Loucy (cell line): ENCODE measurements around the gene PDE3B.
"Not testable (repeated sequence)": the region's sequence is repeated elsewhere in the genome, so short reads cannot be mapped to it uniquely, and the experiment has no call there.

ENCODE experiments used
- H2AFZ ChIP-seq: fragments of 200-600 bp; sonication (generic); 2 replicates; pipeline ENCODE4 v1.6.0; 2016; ENCODE audit warnings: antibody characterized with exemption, mild to moderate bottlenecking, low read length, moderate library complexity
- H3F3A ChIP-seq: fragments of 200-600 bp; 2 replicates; pipeline ENCODE4 v1.6.0; 2016; ENCODE audit warnings: antibody characterized with exemption, low read depth, mild to moderate bottlenecking
- H3K27me3 ChIP-seq: fragments of 200-600 bp; sonication (generic); 2 replicates; pipeline ENCODE4 v1.6.1; 2014; ENCODE audit warnings: low read length, mild to moderate bottlenecking; ENCODE audit not compliant: insufficient read depth, poor library complexity, severe bottlenecking
- H3K36me3 ChIP-seq: fragments of 200-600 bp; sonication (generic); 2 replicates; pipeline ENCODE4 v1.6.1; 2016; ENCODE audit warnings: low read length; ENCODE audit not compliant: insufficient read depth
- H3K4me1 ChIP-seq: fragments of 200-600 bp; sonication (generic); 2 replicates; pipeline ENCODE4 v1.5.1; 2014; ENCODE audit warnings: low read length, mild to moderate bottlenecking; ENCODE audit not compliant: insufficient read depth, poor library complexity, severe bottlenecking
- H3K4me2 ChIP-seq: fragments of 200-600 bp; sonication (generic); 2 replicates; pipeline ENCODE4 v1.6.0; 2014; ENCODE audit warnings: antibody characterized with exemption, low read length, low read depth, mild to moderate bottlenecking; ENCODE audit not compliant: poor library complexity, severe bottlenecking
- H3K4me3 ChIP-seq: fragments of 200-600 bp; sonication (generic); 2 replicates; pipeline ENCODE4 v1.5.1; 2014; ENCODE audit warnings: low read length, mild to moderate bottlenecking, mixed read lengths; ENCODE audit not compliant: poor library complexity, severe bottlenecking
- H3K79me2 ChIP-seq: fragments of 200-600 bp; sonication (generic); 2 replicates; pipeline ENCODE4 v1.6.1; 2014; ENCODE audit warnings: low read length; ENCODE audit not compliant: insufficient read depth
- H3K9ac ChIP-seq: fragments of 200-600 bp; sonication (generic); 2 replicates; pipeline ENCODE4 v1.6.0; 2014; ENCODE audit warnings: mild to moderate bottlenecking, low read depth, low read length, moderate library complexity; ENCODE audit not compliant: poor library complexity, severe bottlenecking
- H3K9me2 ChIP-seq: fragments of 200-600 bp; sonication (generic); replicated peaks from 2 replicates; pipeline ENCODE4 v1.6.1; 2016; ENCODE audit warnings: low read depth, low read length, mixed read lengths
- H3K9me3 ChIP-seq: fragments of 200-600 bp; sonication (generic); 2 replicates; pipeline ENCODE4 v1.6.1; 2014; ENCODE audit warnings: mild to moderate bottlenecking, antibody characterized with exemption, low read length, low read depth; ENCODE audit not compliant: insufficient read depth
- H4K20me1 ChIP-seq: fragments of 200-600 bp; sonication (generic); 2 replicates; pipeline ENCODE4 v1.6.0; 2014; ENCODE audit warnings: antibody characterized with exemption, low read length, mild to moderate bottlenecking; ENCODE audit not compliant: insufficient read depth, poor library complexity, severe bottlenecking
- EZH2phosphoT487 ChIP-seq: fragments of 200-600 bp; IDR thresholded peaks from 2 replicates; pipeline ENCODE4 v1.6.1; 2018; ENCODE audit warnings: antibody characterized with exemption, mild to moderate bottlenecking, moderate library complexity, borderline replicate concordance
- TF ChIP-seq, protein P1 (sequence below): fragments of 200-600 bp; sonication (generic); conservative IDR thresholded peaks from 2 replicates; pipeline ENCODE4 v1.5.1; 2014; ENCODE audit warnings: mild to moderate bottlenecking, antibody characterized with exemption, low read length

Gene PDE3B

DNA sequence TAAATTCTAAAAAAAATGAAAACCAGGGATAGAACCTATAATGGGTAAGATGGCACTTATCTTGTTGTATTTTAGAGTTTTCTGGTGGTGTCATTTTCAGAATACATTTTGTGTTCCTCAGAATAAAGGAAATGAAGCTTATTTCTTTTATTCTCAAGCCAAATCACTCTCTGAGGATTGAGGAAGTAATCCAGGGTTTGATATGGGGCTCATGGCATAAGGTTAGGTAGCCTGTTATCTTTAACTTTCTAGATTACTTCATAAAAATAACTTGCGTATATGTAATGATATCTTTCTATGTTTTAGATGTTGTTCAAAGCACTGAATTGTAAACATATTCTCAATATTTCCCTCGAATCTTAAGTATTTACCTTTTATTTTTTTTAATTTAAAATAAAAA, 33.5 kb downstream of the PDE3B start:
- Histone ChIP-seq H3K4me2 (no peak overlapping the region), H3K36me3 (peaks cover 31% of the 10 kb centered on the region), H3F3A (no peaks in the 10 kb centered on the region), H3K9me3 (peaks cover 22% of the 10 kb centered on the region), H2AFZ (no peak overlapping the region), H3K9me2 (no peaks in the 10 kb centered on the region), H3K79me2 (peaks cover 55% of the 10 kb centered on the region), H3K9ac (no peak overlapping the region), H3K4me1 (peaks cover 5% of the 10 kb centered on the region), H4K20me1 (no peaks in the 10 kb centered on the region), H3K27me3 (no peaks in the 10 kb centered on the region), H3K4me3 (no peak overlapping the region)
- TF ChIP-seq, protein P1, sequence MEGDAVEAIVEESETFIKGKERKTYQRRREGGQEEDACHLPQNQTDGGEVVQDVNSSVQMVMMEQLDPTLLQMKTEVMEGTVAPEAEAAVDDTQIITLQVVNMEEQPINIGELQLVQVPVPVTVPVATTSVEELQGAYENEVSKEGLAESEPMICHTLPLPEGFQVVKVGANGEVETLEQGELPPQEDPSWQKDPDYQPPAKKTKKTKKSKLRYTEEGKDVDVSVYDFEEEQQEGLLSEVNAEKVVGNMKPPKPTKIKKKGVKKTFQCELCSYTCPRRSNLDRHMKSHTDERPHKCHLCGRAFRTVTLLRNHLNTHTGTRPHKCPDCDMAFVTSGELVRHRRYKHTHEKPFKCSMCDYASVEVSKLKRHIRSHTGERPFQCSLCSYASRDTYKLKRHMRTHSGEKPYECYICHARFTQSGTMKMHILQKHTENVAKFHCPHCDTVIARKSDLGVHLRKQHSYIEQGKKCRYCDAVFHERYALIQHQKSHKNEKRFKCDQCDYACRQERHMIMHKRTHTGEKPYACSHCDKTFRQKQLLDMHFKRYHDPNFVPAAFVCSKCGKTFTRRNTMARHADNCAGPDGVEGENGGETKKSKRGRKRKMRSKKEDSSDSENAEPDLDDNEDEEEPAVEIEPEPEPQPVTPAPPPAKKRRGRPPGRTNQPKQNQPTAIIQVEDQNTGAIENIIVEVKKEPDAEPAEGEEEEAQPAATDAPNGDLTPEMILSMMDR: no peak
- TF ChIP-seq EZH2phosphoT487: no peak

DNA sequence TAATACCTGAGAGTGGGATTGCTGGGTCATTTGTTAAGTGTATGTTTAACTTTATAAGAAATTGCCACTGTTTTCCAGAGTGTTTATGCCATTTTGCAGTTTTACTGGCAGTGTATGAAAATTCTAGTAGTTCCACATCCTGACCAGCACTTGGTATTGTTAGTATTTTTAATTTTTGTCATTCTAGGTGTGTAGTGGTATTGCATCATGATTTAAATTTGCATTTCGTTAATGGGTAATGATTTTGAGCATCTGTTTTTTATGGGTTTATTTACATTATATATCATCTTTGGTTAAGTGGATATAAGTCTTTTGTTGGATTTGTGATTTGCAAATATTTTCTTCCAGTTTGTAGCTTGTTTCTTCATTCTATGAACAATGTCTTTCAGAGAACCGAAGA, 34.7 kb downstream of the PDE3B start:
- no peak for TF ChIP-seq EZH2phosphoT487
- TF ChIP-seq, protein P1: no peak
- peaks cover 22% of the 10 kb centered on the region for H3K9me3 ChIP-seq
- no peaks in the 10 kb centered on the region for H3K27me3 ChIP-seq
- H3K4me1 ChIP-seq: peaks cover 5% of the 10 kb centered on the region
- H3K4me3 ChIP-seq: no peak overlapping the region
- no peaks in the 10 kb centered on the region for H3K9me2 ChIP-seq
- H3K9ac ChIP-seq: no peak overlapping the region
- H4K20me1 ChIP-seq: no peaks in the 10 kb centered on the region
- H2AFZ ChIP-seq: no peak overlapping the region
- no peak overlapping the region for H3K4me2 ChIP-seq
- H3K79me2 ChIP-seq: peaks cover 67% of the 10 kb centered on the region
- peaks cover 31% of the 10 kb centered on the region for H3K36me3 ChIP-seq
- no peaks in the 10 kb centered on the region for H3F3A ChIP-seq

DNA sequence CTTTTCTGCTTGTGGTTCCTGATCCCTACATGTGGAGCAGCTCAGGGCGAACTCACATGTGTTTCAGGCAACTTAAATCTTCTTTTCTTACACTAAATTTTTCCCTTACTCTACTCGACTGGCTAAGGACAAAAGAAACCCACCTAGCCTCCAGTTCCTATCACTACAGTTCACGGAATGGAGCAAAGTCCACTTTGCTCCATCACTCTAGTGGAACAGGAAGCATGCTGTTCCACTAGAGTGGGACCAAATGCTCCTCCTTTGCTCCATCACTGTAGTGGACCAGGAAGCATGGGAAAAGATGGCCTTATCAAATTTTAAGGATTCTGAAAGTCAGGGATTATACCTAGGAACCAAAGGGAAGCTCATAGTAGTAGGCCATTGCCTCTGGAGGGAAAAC, 36.1 kb downstream of the PDE3B start:
- peaks cover 2% of the 10 kb centered on the region for H3K4me1 ChIP-seq

DNA sequence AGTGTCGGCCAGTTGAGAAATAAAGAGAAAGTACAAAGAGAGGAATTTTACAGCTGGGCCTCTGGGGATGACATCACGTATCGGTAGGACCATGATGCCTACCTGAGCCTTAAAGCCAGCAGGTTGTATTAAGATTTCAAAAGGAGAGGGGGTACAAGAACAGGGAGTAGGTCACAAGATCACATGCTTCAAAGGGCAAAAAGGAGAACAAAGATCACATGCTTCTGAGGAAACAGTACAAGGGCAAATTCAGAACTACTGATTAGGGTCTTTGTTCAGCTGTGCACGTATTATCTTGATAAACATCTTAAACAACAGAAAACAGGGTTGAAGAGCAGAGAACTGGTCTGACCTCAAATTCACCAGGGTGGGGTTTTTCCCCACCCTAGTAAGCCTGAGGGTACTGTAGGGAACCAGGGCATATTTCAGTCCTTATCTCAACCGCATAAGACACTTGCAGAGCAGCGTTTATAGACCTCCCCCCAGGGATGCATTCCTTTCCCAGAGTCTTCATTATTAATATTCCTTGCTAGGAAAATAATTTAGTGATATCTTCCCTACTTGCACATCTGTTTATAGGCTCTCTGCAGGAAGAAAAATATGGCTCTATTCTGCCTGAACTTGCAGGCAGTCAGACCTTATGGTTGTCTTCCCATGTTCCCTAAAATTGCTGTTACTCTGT, 40.8 kb downstream of the PDE3B start:
- not testable (repeated sequence) for H2AFZ ChIP-seq, H3K9ac ChIP-seq, H3K27me3 ChIP-seq, H3K4me2 ChIP-seq, H3K4me3 ChIP-seq, H3F3A ChIP-seq, H4K20me1 ChIP-seq, H3K9me2 ChIP-seq, H3K4me1 ChIP-seq, H3K36me3 ChIP-seq
- Histone ChIP-seq H3K79me2 (peaks cover 83% of the 10 kb centered on the region), H3K9me3 (peaks cover 15% of the 10 kb centered on the region; the same call in 1 of the 2 replicates)

More for the DNA sequence above, 36.1 kb downstream of the PDE3B start:
- H3K9ac ChIP-seq: no peak overlapping the region
- no peak for TF ChIP-seq EZH2phosphoT487
- TF ChIP-seq, protein P1: no peak
- peaks cover 31% of the 10 kb centered on the region for H3K9me3 ChIP-seq
- H3K36me3 ChIP-seq: peaks cover 31% of the 10 kb centered on the region
- no peaks in the 10 kb centered on the region for H3F3A ChIP-seq
- H3K79me2 ChIP-seq: peaks cover 80% of the 10 kb centered on the region
- no peak overlapping the region for H2AFZ ChIP-seq
- H4K20me1 ChIP-seq: no peaks in the 10 kb centered on the region
- H3K9me2 ChIP-seq: no peaks in the 10 kb centered on the region
- H3K27me3 ChIP-seq: no peaks in the 10 kb centered on the region
- H3K4me3 ChIP-seq: no peak overlapping the region
- H3K4me2 ChIP-seq: no peak overlapping the region
